Hepatocyte (in vitro differentiated cells): ENCODE measurements around the gene MAP3K21.

Experiments used
- EZH2 ChIP-seq: fragments of 200-600 bp; sonication (generic); IDR thresholded peaks from 2 replicates; pipeline ENCODE4 v1.6.1; 2016; ENCODE audit warnings: antibody characterized with exemption, mild to moderate bottlenecking, borderline replicate concordance
- EZH2phosphoT487 ChIP-seq: fragments of 200-600 bp; sonication (generic); IDR thresholded peaks from one replicate; pipeline ENCODE4 v1.6.1; 2018; ENCODE audit warnings: antibody characterized with exemption, mild to moderate bottlenecking, low read depth, moderate library complexity; ENCODE audit not compliant: unreplicated experiment, severe bottlenecking
- TF ChIP-seq, protein P1 (sequence below): fragments of 200-600 bp; sonication (generic); IDR thresholded peaks from 2 replicates; pipeline ENCODE4 v1.5.1; 2016; ENCODE audit warnings: antibody characterized with exemption, mild to moderate bottlenecking; ENCODE audit not compliant: poor library complexity

DNA sequence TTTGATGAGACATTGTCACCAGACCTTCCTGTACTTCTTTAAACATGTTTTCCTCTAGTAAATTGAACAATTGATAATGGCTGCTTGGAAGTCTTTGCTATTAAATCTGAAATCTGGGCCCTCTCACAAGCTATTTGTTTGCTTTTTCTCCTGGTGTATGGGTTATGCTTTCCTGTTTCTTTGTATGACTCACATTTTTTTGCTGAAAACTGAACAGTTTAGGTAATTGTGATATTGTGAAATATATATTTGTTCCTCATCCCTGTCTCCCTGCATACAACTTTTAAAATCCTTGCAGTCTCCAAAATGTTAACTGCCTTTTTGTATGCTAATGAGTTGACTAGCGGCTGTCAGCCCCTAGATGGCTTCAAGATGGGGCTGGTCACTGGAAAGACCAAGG lies 61.6 kb downstream of the MAP3K21 start:
- TF ChIP-seq EZH2 (no peak), EZH2phosphoT487 (no peak)
- TF ChIP-seq, protein P1, sequence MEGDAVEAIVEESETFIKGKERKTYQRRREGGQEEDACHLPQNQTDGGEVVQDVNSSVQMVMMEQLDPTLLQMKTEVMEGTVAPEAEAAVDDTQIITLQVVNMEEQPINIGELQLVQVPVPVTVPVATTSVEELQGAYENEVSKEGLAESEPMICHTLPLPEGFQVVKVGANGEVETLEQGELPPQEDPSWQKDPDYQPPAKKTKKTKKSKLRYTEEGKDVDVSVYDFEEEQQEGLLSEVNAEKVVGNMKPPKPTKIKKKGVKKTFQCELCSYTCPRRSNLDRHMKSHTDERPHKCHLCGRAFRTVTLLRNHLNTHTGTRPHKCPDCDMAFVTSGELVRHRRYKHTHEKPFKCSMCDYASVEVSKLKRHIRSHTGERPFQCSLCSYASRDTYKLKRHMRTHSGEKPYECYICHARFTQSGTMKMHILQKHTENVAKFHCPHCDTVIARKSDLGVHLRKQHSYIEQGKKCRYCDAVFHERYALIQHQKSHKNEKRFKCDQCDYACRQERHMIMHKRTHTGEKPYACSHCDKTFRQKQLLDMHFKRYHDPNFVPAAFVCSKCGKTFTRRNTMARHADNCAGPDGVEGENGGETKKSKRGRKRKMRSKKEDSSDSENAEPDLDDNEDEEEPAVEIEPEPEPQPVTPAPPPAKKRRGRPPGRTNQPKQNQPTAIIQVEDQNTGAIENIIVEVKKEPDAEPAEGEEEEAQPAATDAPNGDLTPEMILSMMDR, result no peak
